Fibroblast of lung (primary cell): ENCODE data around the gene P4HTM.

Experiments used
- CTCF ChIP-seq, 2 donors: IDR thresholded peaks in 1 of 2; conservative IDR thresholded peaks in 1 of 2; 1 replicate in 1 of 2; 2 replicates in 1 of 2; pipeline ENCODE4 v1.5.1; 2011 to 2012; ENCODE audit warnings: low read length in 2 of 2, control low read depth in 1 of 2, inconsistent platforms in 1 of 2, low read depth in 1 of 2, mild to moderate bottlenecking in 1 of 2
- EZH2 ChIP-seq: IDR thresholded peaks from 2 replicates; pipeline ENCODE4 v1.5.1; 2012; ENCODE audit warnings: low read length, control low read depth, mild to moderate bottlenecking; ENCODE audit errors: missing control alignments

GRCh38 chr3:49009396-49009795, 19.4 kb downstream of the P4HTM start:
- TF ChIP-seq EZH2 (no peak), CTCF (conservative IDR thresholded peaks at IDR 0.05 in 1 of 2, IDR thresholded peaks at IDR 0.05 in 1 of 2; ENCODE audit: low read depth in 1 of 2, low read length in 2 of 2) (no peak)
